NCI-H1694 (cell line): ENCODE data around the gene APOL3.
"Not testable (repeated sequence)": the region's sequence is repeated elsewhere in the genome, so short reads cannot be mapped to it uniquely, and the experiment has no call there.

Source experiments
- DNase-seq: peaks from one replicate; lab custom pipeline; 2025; lab: John Stamatoyannopoulos, UW

Gene APOL3

DNA sequence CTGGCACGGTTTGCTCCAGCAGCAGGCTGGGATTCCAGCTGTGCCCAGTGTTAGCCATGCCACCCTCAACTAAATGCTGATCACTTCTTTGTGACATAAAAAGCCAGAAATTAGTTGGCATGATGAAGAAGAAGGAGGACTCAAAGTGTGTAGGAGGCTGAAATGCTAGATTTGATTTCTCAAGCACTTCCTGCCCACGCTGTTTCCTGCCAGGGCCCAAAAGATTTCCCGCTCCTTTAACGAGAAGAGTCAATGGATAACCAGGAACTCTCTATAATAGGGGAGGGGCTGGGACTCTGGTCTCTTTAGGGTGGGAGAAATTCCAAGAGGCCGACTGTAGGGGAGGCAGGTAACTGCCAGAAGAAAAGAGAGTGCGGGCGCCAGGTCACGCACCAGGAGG lies 26.4 kb downstream of the APOL3 start:
- no peak for DNase-seq

DNA sequence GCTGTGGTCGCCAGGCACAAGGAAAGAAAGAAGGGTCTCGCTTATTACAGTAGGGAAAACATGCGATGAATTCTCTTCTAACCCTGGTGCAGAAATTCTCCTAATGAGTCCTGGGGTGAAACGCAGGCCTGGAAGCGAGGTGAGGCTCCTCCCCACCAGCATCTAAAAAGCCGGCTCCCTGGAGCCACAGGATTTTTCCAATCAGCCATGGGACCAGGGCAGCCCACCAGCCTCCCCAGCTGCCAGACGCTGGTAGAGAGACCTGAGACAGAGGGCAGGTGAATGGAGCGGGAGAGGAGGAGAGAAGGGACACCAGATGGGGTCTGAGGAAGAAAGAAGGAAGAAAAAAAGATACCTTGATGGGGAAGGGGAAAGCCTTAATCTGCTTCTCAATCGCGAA lies 28.6 kb downstream of the APOL3 start:
- DNase-seq: no peak

DNA sequence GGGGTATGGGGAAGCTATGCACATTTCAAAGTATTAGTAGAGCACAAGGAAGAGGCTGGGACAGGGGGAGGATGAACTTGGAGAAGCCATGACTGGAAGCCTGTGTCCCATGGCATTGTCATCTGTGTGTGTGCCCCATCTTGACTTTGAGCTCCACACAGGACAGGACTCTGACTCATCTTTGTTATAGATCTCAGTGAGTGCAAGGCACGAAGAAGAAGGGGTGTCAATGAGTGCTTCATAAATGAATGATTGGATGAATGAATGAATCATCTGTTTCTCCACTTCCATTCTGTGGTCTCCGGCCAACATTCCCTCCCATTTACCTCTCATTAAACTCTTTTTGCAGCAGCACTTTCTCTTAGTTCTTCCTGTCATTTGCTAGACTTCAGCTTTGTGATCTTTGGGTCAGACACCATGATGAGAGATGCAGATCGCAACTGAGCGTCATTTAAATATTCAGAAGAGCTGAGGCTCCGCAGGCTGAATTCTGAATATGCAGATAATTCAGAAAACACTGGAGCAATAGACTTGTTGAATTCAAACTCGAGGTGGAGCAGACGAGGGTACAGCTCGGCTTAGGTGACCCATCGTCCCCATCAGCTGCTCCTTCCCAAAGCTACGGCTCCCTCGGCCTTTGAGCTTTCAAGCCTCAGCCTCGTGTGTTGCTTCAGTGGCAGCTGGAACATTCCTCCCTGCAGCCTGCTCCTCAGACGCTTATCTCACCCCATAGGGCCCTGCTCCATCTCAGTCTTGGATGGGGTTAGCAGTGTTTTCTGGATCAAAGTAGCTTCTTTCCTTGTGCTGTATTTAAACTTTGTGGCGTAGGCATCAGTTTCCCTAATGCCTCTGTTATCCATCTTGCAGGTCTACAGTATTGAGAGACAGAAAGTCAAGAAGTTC lies 30.8 kb downstream of the APOL3 start:
- no peak for DNase-seq

DNA sequence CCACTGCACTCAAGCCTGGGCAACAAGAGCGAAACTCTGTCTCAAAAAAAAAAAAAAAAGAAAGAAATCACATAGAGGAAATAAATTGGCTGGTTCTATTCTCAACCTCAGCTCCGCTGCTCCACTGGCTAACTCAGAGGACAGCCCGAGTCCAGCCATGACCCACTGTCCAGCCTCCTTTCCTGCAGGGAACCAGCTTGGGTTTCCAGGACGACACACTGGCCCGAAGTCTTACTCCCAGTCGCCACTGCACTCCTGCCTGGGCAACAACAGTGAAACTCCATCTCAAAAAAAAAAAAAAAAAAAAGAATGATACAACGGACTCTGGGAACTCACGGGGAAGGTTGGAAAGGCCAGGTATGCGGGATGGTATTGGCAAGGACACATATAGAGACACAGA lies 31.5 kb downstream of the APOL3 start:
- no peak for DNase-seq

DNA sequence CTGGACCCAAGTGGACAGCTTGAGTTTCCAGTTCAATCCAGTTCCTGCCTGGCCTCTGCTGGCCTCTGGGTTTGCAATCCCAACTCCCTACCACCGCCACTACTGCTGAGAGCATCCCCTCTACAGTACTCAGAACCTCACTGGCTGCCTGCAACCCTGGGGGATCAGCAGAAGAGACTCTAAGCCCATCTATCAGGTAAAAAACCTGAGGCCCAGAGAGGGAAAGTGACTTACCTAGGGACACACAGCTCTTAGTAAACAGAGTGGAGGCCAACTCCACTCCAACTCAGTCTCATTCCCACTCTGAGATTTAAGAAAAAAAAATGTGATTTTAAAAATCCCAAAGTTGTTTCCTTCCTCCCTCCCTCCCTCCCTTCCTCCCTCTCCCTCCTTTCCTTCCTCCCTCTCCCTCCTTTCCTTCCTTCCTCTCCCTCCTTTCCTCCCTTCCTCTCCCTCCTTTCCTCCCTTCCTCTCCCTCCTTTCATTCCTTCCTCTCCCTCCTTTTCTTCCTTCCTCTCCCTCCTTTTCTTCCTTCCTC lies 34.5 kb downstream of the APOL3 start:
- no peak for DNase-seq

DNA sequence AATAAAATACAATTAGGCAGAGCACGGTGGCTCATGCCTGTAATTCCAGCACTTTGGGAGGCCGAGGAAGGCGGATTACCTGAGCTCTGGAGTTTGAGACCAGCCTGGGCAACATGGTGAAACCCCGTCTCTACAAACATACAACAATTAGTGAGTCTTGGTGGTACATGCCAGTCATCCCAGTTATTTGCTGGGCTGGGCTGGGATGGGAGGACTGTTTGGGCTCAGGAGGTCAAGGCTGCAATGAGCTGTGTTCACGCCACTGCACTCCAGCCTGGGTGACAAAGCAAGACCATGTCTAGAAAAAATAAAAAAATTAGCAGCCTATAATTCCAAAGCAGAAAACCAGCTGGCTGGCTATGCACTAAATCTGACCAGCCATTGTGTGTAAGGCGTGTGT lies 35.1 kb downstream of the APOL3 start:
- no peak for DNase-seq

DNA sequence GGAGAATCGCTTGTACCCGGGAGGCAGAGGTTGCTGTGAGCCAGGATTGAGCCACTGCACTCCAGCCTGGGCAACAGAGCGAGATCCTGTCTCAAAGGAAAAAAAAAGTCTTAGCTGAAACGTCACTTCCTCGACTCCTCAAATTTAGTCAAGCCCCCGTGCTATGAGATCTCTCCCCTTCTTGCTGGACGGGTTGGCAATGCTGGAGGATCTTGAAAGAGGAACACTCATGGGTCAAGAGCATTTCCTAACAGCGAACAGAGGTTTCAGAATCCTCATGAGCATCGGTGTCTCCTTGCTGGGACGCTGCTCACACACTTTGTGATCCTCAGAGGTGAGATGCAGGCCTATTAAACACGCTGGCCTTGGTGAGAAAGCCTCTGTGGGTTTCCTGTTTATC lies 35.9 kb downstream of the APOL3 start:
- DNase-seq: no peak

DNA sequence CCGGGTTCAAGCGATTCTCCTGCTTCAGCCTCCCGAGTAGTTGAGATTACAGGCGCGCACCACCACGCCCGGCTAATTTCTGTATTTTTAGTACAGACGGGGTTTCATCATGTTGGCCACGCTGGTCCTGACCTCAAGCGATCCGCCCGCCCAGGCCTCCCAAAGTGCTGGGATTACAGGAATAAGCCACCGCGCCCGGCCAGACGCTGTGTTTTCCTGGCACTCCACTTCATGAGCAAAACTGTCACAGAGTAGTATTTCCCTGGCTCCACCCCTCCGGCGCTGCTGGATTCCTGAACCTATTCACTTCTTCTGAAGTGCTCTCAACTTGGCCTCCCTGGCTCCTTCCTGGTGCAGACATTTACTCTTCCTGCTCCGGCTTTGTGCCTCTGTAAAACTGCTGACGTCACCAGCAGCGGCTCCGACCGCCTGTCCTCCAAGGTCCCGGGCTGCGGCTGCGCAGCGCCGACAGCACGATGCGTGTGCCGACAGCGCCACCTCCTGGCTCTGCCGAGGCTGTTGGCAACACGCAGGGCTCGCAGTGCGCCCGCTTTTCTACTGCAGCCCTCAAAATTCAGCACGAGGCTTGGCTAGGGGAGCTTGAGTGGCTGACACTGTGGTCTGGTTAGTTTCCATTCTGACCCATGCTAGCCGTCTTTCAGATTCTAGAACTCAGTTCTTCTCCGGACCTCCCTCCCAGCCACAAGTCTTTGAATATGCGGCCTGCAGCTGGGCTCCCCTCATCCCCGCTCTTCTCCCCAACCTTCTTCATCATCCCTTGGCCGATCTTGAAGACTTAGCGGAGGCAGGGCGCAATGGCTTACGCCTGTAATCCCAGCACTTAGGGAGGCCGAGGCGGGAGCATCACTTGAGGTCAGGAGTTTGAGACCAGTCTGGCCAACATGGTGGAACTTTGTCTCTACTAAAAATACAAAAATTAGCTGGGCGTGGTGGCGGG lies 36.6 kb downstream of the APOL3 start:
- peak; percentile 76 for DNase-seq

DNA sequence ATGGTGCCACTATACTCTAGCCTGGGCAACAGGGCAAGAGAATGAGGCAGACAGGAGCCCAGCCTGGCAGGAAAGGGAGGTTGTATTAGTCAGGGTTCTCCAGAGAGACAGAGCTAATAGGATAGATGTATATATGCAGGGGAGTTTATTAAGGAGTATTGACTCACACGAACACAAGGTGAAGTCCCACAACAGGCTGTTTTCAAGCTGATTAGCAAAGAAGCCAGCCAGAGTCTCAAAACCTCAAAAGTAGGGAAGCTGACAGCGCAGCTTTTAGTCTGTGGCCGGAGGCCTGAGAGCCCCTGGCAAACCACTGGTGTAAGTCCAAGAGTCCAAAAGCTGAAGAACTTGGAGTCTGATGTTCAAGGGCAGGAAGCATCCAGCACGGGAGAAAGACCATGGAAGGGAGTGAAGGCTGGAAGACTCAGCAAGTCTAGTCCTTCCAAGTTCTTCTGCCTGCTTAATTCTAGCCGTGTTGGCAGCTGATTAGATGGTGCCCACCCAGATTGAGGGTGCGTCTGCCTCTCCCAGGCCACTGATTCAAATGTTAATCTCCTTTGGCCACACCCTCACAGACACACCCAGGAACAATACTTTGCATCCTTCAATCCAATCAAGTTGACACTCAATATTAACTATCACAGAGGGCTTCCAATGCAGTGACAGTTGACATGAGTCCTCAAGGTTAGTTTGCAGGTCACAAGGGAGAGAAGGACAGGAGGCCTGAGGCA lies 39.8 kb downstream of the APOL3 start:
- DNase-seq: not testable (repeated sequence)

DNA sequence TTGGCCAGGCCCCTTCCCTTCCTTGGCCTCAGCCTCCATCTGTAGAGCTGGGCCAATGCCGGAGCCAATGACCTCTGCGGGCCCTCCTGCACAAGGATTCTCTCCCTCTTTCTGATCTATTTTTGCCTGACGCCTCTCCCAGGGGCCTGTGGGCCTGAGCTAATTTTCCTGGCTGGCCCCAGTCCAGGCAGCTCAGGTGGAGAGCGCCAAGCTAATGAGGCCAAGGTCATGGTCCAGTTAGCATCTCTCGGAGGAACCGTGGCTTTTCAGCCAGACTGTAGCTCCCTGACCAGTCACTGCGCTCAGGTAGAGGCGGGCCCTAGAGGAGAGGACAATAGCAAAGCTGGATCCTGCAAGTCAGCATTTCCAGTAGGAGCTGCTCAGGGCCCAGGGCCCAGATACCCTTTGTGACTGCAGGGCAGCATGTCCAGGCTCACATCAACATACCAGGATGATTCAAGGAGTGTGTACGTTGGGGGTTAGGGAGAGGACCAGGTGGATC lies 43.5 kb downstream of the APOL3 start:
- DNase-seq: no peak

DNA sequence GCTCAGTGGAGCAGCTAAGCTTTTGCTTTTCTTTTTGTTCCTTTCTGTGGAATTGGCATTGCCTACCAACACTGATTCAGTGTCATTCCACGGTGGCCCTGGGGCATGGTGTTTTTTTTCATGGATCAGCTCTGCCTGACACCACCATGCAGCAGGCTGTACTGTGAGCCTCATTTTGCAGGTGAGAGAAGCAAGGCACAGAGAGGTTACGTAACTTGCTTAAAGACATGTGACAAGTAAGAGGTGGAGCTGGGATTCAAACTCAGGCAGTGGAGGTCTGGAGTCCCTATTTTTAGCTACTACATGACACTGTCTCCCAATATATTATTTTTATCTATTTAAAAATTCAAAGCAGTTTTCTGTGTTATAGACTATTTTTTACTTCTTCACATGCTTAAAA lies 44.4 kb downstream of the APOL3 start:
- no peak for DNase-seq

DNA sequence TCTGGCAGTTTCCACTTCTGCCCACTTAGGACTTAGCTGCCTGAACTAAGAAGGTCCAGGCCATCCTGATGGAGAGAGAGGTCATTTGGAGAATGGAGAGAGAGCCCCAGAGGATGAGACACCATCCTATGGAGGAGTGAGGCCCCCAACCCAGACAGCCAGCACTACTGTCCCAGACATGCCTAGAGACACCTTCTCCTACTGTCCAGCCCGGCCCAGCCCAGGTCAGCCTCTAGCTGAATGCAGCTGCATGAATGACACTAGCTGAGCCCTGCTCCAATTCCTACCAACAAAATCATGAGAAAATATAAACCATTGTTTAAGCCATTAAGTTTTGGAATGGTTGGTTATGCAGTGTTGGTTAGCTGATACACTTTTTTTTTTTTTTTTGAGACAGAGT lies 47.4 kb downstream of the APOL3 start:
- no peak for DNase-seq

DNA sequence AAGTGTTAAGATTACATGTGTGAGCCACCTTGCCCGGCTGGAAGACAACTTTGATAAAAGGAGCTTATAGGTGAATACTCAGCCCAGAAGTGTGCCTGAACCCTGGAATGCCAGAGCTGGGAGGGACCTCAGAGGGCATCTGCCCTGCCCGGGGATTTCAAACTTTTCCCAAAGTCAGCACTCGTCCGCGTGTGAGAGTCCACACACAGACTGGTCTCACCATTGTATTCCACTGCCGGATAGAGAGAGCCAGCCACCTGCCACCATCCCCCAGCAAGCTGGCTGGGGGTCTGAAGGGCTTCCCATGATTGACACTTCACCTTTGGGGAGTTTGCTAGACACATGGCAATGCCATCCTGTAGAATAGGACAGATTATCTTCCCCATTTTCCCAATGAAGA lies 49.2 kb downstream of the APOL3 start:
- DNase-seq: no peak

DNA sequence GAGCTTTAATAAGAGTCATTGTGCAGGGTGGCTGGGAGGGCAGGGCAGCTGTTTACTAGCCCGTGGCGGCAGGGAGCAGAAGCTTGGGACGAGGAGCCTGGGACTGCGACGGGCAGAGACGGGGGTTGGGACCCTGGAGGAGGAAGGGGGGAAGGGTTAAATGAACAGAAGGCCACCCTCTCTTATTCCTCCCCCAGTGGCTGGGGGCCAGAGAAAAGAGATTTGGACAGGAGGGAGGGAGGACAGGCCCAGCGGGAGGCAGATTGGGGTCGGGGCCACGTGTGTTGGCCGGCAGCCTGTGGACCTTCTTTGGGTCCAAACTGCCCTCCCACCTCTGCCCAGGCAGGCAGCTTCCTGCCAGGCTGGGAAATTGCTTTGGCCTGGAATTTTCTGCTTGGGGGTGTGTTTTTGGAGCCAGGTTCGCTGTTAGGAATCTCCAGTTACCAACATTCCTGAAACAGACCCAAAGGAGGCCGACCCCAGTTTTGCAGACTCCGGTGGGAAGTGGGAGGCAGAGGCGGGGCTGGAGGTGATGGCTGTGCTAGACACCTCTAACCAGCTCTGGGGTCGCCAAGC lies 50.2 kb downstream of the APOL3 start:
- no peak for DNase-seq

DNA sequence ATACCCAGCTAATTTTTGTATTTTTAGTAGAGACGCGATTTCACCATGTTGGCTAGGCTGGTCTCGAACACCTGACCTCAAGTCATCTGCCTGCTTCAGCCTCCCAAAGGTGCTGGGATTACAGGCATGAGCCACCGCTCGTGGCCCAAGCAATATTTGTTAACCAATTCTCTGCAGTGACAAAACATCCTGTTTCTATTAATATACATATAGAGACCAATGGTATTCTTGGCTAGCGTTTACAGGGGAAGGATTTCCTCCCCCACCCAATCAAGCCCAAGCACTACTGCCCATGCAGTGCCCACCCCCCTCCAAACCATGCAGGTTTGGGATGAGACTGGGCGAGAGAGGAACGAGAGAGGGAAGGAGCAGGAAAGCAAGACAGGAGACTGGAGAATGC lies 53.1 kb downstream of the APOL3 start:
- no peak for DNase-seq

DNA sequence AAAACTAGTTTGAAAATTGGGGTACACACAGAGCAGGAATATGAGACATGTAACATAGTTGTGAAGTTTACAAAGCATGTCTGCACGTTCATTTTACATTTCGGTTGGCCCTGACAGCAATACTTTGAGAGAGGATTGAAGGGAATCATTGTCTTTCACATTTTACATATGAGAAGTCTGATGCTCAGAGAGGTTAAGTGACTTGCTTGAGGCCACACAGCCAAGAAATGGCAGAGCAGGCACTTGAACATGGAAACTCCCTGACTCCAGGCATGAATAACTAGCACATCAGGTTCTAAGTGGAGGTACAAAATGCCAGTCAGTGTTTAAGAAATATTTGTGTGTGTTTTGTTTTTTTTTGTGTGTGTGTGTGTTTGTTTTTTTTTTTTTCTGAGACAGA lies 53.6 kb downstream of the APOL3 start:
- no peak for DNase-seq

DNA sequence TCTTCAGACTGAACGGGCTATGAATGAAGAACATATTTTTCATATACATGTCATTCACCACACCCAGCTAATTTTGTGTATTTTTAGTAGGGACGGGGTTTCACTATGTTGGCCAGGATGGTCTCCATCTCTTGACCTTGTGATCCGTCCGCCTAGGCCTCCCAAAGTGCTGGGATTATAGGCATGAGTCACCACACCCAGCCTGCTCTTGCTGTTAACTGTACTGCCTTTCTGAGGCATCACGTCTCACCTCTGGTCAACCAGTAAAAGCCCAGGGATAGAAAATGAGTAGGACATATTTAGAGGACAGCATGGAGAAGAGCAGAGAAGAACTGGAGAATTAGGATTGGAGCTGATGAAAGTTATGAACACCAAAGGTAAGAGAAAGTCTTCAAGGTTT lies 55.6 kb downstream of the APOL3 start:
- DNase-seq: no peak

DNA sequence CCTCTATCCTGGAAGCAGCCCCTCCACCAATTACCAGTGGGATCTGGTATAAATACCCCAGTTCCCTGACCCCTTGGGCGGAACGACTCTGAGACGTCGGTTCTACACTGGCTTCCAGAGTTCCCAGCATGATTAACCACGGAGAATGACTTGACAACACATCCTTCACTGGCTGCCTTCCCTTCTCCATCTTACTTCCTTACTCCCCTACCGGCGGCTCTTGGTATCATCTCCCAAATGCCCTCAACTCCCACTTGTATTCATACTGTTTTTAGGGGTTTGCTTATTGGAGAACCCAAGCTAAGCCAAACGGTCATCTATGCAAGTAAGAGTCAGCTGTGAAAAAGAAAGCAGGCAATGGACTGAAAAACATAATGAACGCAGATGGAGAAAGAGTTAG lies 56.1 kb downstream of the APOL3 start:
- DNase-seq: no peak

DNA sequence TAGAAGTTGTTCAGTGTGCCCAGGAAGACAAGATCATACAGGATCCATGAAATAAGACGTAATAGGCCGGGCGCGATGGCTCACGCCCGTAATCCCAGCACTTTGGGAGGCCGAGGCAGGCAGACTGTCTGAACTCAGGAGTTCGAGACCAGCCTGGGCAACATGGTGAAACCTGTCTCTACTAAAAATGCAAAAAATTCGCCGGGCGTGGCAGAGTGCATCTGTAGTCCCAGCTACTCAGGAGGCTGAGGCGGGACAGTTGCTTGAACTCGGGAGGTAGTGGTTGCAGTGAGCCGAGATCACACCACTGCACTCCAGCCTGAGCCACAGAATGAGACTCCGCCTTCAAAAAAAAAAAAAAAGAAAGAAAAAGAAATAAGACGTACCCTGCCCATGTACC lies 56.7 kb downstream of the APOL3 start:
- DNase-seq: no peak

DNA sequence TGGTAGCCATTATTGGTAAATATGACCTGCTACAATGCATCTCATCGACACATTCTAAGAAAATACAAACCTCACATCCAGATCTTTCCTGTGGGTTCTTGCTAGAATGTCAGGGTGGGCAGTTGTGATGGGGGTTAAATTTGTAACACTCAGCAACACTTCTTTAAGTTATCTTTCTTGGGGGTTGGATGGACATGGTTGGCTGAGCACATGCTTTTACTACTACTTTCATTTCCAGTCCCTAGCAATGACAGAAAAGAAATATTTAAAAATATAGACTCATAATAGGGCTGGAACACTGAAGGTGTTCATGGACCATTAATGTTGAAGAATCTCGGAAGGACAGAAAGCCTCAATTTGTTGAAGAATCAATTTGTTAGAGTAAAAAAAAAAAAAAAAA lies 57.6 kb downstream of the APOL3 start:
- DNase-seq: no peak

DNA sequence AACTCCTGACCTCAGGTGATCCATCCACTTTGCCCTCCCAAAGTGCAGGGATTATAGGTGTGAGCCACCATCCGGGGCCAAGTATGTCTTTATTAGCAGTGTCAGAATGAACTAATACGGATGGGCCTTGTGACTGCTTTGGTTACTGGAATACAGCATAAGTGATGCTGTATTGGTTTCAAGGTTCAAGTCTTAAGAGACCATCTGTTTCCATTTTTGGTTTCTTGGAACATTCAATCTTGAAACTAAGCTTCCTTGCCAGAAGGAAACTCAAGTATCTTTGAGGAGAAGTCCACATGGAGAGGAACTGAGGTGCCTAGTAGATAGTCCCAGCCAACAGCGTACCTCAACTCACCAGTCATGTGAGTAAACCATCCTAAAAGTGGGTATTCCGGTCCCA lies 58.8 kb downstream of the APOL3 start:
- no peak for DNase-seq

DNA sequence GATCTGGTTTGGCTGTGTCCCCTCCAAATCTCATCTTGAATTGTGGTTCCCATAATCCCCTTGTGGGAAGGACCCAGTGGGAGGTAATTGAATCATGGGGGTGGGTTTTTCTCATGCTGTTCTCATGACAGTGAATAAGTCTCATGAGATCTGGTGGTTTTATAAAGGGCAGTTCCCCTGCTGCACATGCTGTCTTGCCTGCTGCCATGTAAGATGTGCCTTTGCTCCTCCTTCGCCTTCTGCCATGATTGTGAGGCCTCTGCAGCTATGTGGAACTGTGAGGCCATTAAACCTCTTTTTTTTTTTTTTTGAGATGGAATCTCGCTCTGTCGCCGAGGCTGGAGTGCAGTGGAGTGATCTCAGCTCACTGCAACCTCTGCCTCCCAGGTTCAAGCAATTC lies 59.6 kb downstream of the APOL3 start:
- not testable (repeated sequence) for DNase-seq
